HG03135 (cell line): Measurements from ENCODE around the gene TAS1R2.
"Not testable (repeated sequence)": the region's sequence is repeated elsewhere in the genome, so short reads cannot be mapped to it uniquely, and the experiment has no call there.

Experiments used
- ATAC-seq: cut with Tn5 transposase; IDR thresholded peaks from one replicate; pipeline ENCODE4 v1.9.1; 2021; ENCODE audit warnings: mild to moderate bottlenecking, moderate library complexity; ENCODE audit not compliant: unreplicated experiment

Gene TAS1R2

DNA sequence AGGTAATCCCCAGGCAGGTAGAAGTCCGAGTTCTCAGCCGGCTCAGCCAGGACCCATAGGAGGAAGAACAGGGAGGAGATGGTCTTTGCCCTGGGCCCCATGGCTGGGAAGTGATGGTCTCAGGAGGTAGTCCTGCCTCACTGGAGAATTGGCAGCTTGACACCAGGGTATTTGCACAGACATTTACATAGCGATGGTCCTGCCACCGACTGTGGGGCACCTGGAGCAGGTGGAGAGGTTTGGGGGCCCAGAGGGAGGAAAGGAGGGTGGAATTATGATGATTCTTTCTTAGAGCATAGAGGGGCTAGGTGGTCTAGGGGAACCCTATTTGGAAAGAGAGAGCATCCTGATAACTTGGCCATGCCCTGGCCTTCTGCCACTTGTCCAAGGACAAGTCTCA, at the start of gene TAS1R2:
Gene TAS1R2 (minus strand): TSS at position 101 of the 400 bp plus-strand sequence. CDS start 0 bp downstream, at position 101.
- ATAC-seq, result no peak

DNA sequence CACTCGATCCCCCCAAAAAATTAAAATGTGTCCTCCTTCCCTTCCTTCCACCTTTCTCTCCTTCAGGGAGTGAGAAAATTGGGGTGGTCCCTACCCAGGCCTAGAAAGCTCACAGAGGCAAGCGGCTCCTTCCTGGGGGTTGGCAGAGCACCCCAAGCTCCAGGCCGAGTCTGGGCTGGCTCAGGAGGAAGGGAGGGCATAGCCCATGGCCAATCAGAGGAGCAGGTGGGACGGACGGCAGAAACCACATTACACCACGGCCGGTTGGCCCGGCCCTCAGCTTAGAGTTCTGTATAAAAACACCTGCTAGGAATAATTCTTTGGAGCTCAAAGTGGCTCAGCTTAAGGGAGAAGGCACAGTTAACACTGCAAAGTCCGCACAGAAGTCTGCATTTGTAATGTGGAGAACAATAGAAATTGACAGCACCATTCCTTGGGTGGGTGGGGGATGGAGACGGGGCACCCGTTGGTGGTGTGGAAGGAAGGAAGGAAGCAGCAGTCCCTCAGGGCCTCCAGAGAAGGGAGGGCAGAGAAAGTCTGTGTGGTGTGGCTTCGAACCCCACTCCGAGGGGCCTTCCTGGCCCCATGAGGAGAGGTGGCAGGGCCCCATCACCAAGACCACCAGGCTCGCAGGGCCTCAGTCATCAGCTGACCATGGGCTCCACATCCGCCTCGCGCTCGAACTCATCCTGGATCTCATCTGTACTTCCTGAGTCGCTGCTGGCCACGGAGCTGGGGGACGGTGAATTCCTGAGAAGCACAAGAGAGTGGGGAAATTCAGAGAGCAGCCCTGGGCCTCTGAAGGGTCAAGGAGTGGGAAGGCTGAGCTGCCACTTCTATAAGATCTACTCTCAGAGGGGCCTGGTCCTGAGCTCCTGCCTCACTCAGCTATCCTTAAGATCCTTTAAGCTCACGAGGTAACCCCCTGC, 48.7 kb upstream of the TAS1R2 start:
- ATAC-seq, result no peak

GRCh38 chr1:18907021-18907916, 47.8 kb upstream of the TAS1R2 start:
- no peak for ATAC-seq

- ATAC-seq, result no peak
Measured at GRCh38 chr1:18903291-18903756, 43.9 kb upstream of the TAS1R2 start.

DNA sequence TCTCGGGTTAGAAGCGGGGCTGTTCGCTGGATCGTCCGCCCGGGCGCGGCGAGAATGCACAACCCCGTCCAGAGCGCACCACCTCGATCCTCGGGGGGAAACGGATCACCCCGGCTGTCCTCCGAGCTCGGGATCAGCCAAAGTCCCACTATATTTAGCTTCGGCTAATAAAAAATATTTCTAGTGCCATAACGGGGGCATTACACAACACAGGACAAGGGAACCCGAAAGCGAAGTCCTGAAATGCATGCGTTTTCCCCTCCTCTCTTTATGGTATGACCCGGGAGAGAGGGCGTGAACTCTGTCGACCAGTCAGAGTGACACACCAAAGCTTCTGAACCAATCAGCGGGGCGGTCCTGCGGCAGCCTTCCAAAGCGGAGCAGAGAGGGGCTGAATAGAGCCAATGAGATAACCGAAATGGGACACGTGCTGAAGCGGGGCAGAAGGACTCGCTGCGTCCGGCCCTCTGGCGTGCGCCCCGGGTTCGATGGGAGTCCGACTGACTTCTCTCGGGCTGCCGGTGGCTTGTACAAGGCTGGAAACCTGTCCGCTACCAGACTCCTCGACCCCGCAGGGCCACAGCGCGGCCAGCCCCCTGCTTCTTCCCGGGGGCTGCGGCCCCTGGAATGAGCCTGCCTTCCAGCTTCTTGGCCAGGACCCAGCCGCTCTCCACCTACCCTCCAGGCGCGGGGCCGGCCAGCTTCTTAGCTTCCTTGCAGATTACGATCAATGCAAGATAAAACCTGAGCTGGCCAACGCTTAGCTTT, 43.2 kb upstream of the TAS1R2 start, which contains the start of gene ALDH4A1:
Gene ALDH4A1 (minus strand): TSS at position 33 of the 768 bp plus-strand sequence. CDS start 32 bp downstream, at position 1.
- peak; percentile 94 for ATAC-seq

GRCh38 chr1:18901952-18902522, 42.6 kb upstream of the TAS1R2 start:
- ATAC-seq, result no peak

DNA sequence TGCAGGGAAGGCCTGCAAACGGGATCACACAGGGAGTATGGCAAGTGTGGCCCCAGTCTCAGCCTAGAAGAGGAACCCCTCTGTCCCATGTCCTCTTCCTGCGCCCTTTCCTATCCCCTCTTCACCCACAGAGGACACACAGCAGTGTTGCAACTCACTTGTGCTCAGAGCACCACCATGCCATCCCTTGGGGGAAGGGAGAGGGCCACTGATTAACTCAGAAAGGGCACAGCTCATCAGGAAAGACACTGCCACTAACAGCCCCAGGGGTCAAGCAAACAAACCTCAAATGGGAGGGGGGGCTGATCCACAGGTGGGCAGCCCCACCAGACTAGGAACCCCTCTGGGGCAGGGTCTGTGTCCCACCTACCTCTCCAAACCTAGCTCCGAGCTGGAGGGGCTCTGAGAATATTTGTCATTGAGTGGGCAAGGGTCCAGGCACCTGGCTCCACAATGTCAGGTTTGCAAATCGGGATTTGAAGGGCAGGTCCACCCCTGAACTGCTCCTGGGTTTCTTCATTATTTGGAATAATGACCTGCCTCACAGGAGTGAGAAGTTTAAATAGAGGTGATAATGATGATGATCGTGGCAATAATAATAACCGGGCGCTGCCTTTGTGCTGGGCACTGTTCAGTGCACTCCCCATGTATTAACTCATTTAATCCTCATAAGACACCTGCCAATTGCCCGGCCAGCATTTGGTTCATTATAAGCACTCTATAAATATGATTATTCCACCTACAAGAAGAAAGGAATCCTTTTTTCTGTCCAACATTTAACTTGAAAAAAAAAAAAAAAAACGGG, 41.9 kb upstream of the TAS1R2 start:
- ATAC-seq, result no peak

GRCh38 chr1:18900303-18900841, 40.9 kb upstream of the TAS1R2 start:
- ATAC-seq, result no peak

GRCh38 chr1:18899363-18900049, 40.0 kb upstream of the TAS1R2 start:
- ATAC-seq, result no peak

- no peak for ATAC-seq
Measured at GRCh38 chr1:18898567-18898966, 39.1 kb upstream of the TAS1R2 start.

GRCh38 chr1:18895317-18895716, 35.9 kb upstream of the TAS1R2 start:
- ATAC-seq, result no peak

DNA sequence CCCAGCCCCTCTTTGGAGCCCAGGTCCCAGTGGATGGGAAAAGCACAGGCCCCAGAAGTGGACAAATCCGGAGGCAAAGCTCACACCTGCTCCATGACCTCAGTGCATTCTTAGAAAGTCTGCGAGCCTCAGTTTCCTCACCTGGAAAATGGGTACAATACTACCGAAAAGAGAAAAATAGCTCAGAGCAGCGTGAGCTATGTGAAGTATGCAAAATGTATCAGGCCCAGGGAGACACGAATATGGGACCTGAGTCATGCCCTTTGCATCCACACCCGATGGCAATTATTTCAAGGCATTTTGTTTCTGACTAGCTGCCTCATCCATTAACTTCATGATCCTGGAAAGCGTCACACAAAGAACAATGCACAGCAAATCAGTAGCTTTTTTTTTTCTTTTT, 33.7 kb upstream of the TAS1R2 start:
- ATAC-seq, result no peak

- not testable (repeated sequence) for ATAC-seq
Measured at GRCh38 chr1:18891858-18892257, 32.4 kb upstream of the TAS1R2 start.

DNA sequence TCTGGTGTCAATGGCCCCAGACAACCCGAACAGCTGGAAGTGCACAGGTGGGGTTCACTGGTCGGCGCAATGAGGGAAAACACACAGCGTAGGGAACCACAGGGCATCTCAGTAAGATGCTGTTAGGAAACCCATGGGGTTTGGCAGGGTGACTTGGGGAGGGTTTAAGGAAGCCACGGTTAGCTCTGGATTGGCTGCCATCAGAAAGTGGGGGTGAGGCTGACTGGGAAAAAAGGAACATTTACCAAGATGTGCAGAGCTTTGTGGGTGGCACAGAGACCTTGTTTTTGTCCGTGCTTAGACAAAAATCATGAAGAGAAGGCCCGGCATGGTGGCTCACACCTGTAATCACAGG, 31.9 kb upstream of the TAS1R2 start:
- no peak for ATAC-seq

DNA sequence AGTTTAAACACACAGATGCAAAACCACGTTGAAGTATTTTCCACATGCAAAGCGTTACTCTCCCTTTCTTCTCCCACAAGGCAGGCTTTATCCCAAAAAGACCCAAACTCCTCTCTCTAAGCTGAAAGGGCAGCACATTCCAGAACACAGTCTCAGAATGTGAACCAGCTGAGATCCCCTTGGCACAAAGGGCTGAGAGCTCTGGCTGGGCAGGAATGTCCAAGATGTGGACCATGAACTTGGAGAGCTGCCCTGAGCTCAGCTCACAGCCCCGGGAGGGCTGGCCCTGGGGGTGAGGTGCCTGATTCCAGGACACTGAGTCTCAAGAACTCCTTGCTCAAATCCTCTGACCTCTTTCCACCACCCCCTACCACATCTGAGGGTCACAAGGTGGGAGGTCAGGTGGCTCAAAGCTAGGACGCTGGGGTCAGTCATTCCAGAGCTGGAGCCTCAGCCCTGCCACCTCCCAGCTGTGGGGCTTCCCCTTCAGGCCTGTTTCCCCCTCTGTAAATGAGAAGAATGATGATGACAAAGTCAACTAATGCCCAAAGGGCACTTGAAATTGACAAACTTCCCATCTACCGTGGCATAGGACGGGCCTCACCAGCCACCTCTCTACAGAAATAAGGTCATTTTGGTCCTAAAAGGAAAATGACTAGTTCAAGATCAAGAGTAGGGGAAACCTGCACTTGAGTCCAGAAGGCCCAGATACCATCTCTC, 31.4 kb upstream of the TAS1R2 start:
- ATAC-seq, result no peak

- no peak for ATAC-seq
Measured at GRCh38 chr1:18886003-18886335, 26.5 kb upstream of the TAS1R2 start.

DNA sequence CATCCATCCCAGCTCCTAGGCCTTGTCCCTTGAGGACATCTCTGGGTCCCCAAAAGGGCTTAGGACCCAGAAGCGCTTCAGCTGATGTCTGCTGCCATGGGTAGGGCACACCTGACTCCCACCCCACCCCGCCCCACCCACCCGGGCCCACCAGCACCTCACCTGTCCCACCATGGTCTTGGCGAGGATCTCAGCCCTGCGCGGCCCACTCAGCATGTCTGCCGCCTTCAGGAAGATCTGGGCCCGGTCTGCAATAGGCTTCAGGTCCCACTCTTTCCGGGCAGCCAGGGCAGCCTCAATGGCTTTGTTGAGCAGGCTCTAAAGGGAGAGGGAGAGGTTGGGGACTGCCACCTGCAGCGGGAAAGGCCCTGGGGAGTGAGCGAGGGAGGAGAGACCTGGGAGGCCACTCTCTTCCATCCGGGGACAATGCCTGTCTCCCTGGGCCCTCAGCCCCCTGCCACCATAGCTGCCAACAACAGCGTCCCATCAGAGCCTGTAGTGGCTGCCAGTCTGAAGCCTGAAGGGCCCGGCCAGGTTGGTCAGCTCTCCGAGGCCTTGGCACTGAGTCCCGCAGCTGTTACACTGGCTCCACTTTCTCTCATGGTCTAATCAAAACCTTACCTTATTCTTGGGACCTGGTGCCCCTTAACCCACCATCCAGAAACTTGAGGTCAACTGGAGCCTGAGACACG, 26.0 kb upstream of the TAS1R2 start:
- no peak for ATAC-seq

DNA sequence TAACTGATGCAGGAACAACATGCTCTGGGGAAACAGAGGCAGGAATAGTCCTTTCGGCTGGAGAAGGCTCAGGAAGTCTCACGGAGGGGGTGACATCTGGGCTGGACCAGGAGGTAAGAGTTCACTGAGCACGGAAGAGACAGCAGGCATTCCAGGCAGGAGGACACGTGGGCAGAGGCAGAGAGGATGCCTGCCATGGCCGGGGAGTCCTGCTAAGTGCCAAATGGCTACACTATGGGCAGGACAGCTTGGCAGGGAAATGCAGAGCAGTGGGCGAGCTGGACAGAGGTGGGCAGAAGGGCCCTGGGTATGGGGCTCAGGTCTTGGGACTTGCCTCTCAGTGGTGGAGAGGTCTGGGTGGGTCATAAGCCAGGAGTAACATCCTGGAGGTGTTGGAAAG, 25.3 kb upstream of the TAS1R2 start:
- ATAC-seq, result no peak
